HG03354 (cell line): ENCODE data around the gene KRT39.

ENCODE experiments used
- ATAC-seq: cut with Tn5 transposase; IDR thresholded peaks from one replicate; pipeline ENCODE4 v1.9.1; 2021; ENCODE audit warnings: mild to moderate bottlenecking; ENCODE audit not compliant: unreplicated experiment, poor library complexity, severe bottlenecking

KRT39 gene

GRCh38 chr17:40912486-40913210, 54.1 kb downstream of the KRT39 start:
- ATAC-seq: no peak

- ATAC-seq: no peak
Observed at GRCh38 chr17:40910441-40910841, 56.3 kb downstream of the KRT39 start.

- ATAC-seq: no peak
Observed at GRCh38 chr17:40909755-40910154, 57.0 kb downstream of the KRT39 start.

- ATAC-seq: no peak
Observed at GRCh38 chr17:40909351-40909750, 57.4 kb downstream of the KRT39 start.
